GM18498 (cell line): ENCODE results near the gene TPD52L2.
"Not testable (repeated sequence)": the region's sequence is repeated elsewhere in the genome, so short reads cannot be mapped to it uniquely, and the experiment has no call there.

Experiments
- ATAC-seq: cut with Tn5 transposase; IDR thresholded peaks from one replicate; pipeline ENCODE4 v1.9.1; 2021; ENCODE audit warnings: mild to moderate bottlenecking, moderate library complexity; ENCODE audit not compliant: unreplicated experiment

Gene TPD52L2

DNA sequence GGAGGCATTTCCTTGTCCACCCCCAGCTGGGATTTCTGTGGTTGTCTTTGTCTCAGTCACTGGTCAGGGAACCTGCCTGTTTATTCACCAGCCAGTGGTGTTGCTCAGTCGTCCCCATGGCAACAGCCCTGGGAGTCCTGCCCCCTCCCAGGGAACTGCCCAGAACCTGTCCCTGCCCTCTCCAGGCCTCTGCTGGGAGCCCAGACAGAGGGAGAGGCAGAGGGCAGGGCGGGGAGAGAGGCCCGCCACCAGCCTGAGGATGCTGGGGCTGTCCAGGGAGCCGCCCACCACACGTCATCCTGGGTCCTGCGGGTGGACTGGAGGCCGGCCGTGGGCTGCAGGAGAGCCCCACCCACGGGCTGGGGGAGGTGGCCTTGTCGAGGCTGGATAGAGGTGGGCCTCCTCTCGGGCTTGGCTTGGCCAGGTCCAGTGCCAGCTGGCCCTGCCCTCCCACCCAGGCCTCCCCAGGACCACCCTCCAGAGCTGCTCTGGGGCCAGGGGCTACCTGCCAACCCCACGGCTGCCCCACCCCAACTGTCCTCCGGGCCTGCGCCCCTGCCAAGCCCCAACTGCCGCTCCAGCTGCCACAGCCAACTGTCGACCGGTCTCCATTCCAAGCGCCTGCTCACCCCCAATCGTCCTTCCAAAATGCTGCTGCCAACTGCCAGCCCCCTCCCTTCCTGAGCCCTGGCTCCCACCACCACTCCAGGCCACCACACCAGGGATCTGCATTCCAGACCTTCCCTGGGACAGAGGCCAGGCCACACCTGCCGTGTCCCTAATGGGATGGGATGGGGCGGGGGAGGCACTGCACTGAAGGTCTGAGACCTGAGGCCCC lies 29.8 kb upstream of the TPD52L2 start:
- ATAC-seq: no peak

GRCh38 chr20:63836458-63837344 lies 28.4 kb upstream of the TPD52L2 start:
- no peak for ATAC-seq

DNA sequence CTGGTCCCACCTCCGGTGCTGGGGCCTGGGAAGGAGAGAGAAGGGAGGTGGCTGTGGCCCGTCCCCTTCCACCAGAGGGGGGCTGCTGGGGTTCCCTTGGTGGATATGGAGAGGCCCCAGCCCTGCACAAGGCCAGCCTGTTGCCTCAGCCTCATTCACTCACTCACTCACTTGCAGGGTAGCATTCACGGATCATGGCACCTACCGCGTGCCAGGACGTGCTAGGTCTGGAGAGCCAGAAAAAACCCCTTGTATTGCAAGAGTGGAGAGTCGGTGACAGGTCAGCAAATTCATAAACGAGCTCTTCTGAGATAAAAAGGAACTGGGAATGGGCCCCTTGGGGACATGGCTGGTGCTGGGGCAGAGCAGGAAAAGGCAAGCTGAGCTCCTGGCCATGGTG lies 27.6 kb upstream of the TPD52L2 start:
- no peak for ATAC-seq

GRCh38 chr20:63839620-63840019 lies 25.4 kb upstream of the TPD52L2 start:
- ATAC-seq: no peak

GRCh38 chr20:63840405-63840828 lies 24.7 kb upstream of the TPD52L2 start:
- ATAC-seq: no peak

- no peak for ATAC-seq
Observed at GRCh38 chr20:63842258-63842657, 22.8 kb upstream of the TPD52L2 start.

DNA sequence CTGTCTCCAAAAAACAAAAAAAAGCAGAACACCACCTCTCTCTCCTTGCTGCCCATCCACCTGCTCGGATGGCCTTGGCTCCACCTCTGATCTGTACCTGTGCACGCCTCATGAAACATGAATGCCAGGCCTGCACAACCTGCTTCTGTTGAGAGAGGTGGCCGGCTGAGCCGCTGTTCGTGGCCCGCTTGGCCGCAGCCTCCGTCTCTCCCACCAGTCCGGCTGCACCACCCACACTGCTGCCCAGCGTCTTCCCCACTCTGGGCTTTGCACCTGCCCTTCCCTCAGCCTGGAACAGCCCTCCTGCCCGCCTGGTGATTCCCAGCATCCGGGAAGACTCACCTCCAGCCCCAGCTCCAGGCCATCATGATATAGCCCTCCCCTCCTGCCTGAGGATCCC lies 21.8 kb upstream of the TPD52L2 start:
- no peak for ATAC-seq

DNA sequence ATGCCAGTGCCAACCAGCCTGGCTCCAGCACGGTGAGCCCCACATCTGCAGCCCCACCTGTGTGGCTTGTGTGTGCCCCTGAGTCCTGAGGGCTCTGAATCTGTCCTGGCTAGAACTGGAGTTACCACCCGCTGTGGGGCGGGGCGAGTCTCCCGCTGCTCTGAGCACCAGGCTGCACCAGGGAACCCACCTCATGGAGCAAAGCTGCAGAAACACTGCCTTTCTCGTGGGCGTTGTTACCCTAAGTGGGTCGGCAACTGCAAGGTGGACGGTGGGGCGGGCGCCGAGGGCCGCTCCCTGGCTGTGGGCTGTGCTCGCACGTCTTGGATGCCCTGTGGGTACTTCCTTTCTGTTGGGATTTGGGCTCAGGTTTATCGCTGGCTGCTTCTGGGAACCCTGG lies 21.3 kb upstream of the TPD52L2 start:
- ATAC-seq: no peak

- no peak for ATAC-seq
Observed at GRCh38 chr20:63844511-63844991, 20.5 kb upstream of the TPD52L2 start.

DNA sequence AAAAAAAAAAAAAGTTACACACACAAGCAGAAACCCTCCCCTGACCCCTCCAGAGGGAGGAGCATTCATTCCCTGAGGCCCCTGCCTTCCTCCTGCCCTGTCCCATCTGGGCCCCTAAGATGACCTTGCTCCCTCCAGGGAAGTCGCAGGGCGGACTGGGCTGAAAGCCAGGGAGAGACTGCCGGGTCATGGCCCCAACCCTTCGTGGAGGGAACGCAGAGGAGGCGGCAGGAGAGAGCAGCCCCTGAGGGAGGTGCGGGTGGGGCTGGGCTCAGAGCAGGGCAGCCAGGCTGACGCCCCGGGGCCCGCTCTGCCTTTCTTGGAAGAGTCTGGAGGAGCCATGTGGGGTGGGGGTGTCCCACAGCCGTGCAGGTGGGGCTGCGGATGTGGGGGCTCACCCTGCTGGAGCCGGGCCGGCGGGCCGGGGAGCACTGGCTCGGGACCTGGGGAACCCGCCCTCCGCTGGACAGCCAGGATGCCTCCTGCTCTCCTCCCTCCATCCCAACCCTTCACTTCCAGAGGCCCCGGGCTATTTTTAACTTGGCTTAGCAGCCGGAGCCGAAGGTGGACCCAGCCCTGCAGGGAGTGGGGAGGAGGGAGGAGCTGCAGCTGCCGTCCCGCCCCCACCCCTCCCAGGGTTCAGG lies 18.8 kb upstream of the TPD52L2 start:
- ATAC-seq: no peak

DNA sequence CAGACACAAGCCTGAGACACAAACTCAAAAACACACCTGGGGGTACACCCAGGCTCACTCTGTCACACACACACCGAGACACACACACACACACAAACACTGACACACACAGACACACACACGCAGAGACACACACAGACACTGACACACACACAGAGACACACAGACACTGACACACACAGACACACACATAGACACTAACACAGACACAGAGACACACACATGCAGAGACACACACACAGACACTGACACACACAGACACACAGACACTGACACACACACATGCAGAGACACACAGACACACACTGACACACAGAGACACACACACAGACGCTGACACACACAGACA lies 18.2 kb upstream of the TPD52L2 start:
- no peak for ATAC-seq

DNA sequence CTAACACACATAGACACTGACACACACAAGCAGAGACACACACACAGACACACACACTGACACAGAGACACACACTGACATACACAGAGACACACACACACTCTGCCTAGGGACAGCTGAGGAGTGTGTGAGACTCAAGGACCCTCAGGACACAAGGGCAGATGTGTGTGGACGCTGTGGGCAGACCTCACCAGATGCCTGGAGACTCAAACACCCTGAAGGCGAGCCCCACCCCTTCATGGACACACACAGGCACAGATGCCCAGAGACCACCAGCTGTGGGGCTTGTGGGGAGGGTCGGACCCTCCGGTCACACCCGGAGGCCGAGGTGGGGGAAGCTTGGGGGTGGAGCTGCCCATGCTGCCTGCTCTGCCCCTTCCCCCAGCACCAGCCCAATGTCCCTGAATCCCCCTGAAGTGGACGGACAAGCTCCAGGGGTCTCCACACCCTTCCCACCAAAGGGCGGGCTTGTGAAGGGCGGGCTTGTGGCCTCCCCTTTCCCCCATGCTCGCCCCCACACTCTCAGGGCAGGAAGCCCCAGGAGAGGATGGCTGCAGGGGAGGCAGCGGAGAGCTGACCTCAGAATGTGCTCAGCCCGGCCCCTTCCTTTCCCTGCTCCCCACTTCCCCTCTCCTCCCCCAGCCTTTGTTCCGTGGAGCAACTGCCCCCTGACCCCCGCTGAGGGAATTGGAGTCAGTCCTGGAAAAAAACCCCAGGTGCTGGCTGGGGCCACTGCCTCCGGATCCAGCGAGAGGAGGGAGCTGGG lies 17.6 kb upstream of the TPD52L2 start:
- no peak for ATAC-seq

GRCh38 chr20:63848003-63848911 lies 16.8 kb upstream of the TPD52L2 start:
- ATAC-seq: no peak

DNA sequence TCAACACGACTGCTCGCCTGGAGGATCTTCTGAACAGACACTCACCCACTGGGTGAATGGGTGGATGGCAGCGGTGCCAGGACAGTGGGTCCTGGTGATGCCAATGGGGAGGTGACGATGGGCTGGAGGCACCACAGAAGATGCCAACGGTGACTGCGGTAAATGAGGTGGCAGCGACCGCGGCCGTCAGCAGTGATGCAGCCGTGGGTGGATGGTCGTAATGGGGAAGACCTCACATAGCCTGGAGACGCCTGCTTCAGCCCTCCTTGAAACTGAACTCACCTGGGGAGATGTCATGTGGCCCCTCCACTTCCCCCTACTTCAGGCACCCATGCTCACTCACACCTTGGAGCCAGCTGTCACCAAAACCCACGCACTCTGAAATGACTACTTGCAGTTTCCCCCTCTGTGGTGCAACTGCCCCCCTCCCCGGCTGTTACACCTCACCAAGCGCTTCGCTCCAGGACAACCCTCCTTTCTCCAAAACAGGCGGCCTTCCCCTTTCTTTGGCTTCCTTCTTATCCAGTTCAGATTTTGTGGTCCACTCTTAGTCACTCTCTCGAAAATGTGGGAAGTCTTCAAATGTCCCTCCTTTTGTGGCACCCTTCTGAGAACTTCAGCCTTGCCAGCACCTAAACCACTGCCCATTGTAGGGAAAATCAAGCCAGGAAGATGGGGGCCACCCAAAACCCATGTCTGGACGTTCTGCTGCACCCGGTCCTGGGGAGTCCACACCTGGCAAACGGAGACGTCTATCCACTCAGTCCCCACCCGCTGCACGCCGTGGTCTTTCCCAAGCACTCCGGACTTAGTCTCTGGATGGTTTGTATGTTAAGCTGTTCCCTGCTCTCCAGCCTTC lies 14.2 kb upstream of the TPD52L2 start:
- peak; percentile 79 for ATAC-seq

DNA sequence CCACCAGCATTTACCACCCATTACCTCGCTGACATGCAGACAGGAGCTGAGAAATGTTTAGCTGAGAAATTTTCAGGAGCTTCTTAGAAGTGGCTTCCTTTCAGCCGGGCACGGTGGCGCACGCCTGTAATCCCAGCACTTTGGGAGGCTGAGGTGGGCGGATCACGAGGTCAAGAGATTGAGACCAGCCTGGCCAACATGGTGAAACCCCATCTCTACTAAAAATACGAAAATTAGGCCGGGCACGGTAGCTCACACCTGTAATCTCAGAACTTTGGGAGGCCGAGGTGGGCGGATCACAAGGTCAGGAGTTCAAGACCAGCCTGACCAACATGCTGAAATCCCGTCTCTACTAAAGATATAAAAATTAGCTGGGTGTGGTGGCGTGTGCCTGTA lies 13.5 kb upstream of the TPD52L2 start:
- ATAC-seq: not testable (repeated sequence)

- not testable (repeated sequence) for ATAC-seq
Observed at GRCh38 chr20:63853733-63854068, 11.4 kb upstream of the TPD52L2 start.

GRCh38 chr20:63854069-63854765 lies 10.9 kb upstream of the TPD52L2 start:
- no peak for ATAC-seq

- ATAC-seq: no peak
Observed at GRCh38 chr20:63854766-63855362, 10.2 kb upstream of the TPD52L2 start.
